Measurements from ENCODE around the gene EXOC2. TPM values are rescaled to one million over a fixed set of nuclear protein-coding genes. Genes with fewer than 3 reads are reported as not detected.

EXOC2 gene
- total RNA-seq, 1 experiment from 2014 or later = 10.1 TPM

DNA sequence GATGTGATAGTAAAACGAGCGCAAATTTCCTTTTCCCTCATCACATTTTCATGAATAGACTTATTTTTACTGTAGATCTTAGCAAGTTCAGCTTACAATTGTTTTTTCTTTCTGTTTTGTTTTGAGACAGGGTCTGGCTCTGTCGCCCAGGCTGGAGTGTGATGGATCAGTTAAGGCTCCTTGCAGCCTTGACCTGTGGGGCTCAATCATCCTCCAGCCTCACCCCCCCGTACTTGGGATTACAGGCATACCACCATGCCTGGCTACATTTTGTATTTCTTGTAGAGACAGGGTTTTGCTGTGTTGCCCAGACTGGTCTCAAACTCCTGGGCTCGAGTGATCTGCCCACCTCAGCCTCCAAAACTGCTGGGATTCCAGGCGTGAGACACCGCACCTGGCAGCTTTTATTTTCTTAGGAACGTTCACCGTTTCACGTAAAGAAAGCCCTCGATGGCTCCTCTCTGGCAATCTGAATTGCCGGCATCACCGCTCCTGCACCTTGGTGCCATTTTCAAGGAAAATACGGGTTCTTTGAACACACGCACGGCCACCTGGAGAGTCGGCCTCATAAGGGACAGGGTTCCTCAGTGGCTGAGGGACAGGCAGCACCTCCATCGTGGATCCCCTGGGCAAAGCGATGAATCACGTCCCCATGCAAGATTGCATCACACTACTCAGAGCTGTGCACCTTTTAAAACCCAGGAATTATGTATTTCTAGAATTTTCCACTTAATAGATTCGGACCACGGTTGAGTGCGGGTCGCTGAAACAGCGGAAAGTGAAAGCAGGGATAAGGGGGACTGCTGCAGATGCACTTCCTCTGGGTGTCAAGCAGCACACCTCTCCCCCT, 222.7 kb downstream of the EXOC2 start:
- DNase-seq (ENCODE audit: low spot score) = no peak

DNA sequence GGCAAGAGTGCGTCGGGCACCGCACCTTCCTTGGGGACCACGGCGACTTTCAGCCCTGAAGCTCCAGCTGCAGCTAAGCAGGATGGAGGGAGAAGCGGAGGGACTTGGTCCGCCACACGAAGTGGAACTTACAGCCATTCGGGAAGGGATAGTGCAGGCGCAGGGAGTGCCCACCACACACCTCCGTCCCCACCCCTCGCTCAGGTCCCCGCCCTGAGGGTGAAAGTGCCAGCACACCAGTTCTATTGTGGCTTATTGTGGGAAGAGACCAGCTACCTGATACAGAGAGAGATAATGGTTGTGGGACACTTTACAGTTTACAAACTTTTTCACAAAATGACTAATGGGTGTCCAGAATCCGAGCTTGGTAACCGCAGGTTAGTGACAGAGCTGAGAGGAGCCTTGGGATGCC, 225.3 kb downstream of the EXOC2 start:
- no peak for DNase-seq (ENCODE audit: low spot score)

DNA sequence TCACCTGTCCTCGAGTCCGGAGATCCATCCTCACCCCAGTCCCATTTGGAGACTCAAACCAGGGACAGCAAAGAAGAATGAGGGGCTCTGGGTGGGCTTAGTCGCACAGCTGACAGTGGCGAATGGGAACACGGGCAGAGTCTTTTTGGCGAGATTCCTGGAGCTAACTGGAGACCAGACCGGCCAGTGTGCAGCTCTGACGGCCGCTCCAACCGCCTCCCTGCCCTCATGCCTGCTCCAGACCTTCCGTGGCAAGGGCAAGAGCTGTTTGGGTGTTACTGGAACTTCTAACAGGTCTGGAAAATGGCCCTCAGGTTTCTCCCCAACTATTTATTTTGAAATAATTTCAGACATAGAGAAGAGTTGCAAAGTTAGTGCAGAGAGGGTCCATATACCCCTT, 225.8 kb downstream of the EXOC2 start:
- DNase-seq (ENCODE audit: low spot score) = no peak

DNA sequence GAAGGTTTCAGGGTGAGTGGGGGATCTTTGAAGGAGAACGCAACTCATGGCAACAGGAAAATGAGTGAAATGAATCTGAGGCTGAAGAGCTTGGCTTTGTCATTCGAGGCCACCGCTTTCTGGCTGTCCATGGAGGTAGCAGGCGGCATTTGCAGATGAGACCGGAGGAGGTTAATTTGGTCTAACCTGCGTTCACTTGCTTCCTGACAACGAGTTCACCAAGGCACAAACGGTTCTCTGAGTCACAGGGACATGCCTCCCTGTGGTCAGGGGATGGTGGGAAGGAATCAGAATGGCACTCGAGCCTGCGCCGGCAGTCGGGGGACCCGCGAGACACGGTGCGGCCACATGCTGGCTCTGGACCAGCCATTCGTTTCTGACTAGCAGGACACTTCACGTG, 226.4 kb downstream of the EXOC2 start:
- no peak for DNase-seq (ENCODE audit: low spot score)

DNA sequence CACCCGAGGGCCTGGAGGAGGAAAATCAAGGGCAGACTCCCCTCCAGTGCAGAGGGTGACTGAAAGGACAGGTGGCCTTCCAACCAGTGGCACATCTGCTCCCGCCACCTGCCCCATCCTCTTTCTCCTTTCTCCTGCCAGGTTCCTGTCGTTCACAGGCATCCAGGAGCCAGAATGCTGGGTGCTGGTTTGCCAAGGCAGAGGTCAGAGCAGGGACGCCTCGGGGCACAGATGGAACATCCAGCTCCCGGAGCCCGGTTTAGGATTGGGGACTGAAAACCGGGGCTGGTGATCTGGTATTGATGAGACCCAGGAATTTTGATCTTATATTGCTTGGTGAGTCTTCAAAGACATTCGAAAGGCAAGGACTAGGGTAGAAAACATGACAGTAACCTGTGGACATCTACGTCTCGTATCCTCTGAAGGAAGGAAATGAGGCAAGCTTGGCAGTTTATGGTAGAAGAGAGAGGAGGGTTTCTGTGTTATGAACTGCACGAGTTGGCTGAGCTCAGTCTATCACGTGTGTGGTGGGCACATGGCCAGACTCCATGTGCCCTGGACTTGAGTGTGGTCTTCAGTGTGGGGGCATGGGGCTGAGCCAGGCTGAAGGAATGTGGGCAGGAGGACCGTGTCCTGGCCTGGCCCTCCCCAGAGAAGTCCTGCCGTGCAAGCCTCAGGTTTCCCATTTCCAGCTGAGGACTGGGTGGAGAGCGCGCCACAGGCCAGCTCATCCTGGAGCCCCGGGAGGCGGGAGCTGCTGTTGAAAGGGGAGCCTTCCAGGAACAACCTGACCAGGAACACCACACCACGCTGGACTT, 227.2 kb downstream of the EXOC2 start:
- DNase-seq (ENCODE audit: low spot score) = no peak

DNA sequence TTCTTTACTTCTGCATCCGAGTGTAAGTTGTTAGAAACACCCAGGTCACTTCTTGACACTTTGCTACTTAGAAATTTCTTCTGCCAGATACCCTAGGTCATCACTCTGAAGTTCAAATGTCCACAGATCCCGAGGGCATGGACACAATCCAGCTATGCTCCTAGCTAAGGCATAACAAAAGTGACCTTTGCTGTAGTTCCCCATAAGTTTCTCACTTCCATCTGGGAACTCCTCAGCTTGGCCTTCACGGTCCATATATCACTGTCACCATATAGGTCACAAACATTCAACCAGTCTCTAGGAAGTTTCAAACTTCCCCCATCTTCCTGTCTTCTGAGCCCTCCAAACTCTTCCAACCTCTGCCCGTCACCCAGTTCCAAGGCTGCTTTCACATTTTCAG, 236.1 kb downstream of the EXOC2 start:
- DNase-seq (ENCODE audit: low spot score) = no peak

DNA sequence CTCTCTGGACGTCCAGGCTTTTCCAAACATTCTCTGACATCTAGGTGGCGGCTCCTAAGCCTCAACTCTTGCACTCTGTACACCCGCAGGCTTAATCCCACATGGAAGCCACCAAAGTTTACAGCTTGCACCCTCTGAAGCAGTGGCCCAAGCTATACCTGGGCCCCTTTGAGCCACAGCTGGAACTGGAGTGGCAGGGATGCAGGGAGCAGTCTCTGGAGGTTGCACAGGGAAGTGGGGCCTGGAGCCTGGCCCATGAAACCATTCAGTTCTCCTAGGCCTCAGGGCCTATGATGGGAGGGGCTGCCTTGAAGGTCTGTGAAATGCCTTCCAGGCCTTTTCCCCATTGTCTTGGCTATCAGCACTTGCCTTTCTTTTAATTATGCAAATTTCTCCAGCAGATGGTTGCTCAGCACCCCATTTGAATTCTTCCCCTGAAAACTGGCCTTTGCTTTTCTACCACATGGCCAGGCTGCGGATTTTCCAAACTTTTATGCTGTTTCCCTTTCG, 236.5 kb downstream of the EXOC2 start:
- no peak for DNase-seq (ENCODE audit: low spot score)

DNA sequence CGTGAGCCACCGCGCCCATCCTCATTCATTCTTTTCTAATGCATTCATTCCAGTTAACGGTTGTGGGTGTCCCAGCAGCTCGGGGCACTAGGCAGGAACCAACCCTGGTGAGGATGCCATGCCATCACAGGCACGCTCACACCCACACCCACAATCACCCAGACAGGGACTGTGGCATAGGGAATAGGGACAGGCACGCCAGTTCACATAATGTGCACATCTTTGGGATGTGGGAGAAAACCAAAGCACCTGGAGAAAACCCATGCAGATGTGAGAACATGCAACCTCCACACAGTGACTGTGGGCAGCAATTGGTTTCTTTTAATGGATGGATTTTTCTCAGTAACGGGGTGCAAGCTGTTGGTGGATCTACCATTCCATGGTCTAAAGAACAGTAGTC, 237.1 kb downstream of the EXOC2 start:
- DNase-seq (ENCODE audit: low spot score) = no peak

DNA sequence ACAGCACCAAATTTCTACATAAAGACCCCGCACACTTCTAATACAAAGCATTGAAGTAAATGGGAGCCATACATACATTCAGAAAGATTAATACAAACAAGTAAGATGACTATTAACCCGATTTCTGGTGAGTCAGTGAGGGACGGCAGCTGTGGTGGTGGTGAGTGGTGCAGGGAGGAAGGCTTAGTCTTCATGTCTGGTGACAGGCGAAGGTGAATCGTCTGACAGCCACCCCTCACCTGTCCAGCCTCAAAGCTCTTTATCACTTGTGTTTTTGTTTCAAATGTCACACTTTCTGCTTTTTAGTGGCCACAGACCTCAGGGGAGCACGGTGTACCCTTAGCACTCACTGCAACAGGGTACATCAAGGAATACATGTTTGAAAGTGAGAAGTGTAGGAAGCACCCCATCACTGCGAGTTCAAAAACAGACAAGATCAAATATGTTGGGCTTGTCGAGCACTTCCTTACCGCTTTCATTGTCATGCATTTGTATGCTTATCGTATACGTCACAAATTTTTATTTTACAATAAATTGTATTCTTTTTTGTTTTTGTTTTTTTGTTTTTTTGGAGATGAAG, 237.8 kb downstream of the EXOC2 start:
- DNase-seq (ENCODE audit: low spot score) = no peak

DNA sequence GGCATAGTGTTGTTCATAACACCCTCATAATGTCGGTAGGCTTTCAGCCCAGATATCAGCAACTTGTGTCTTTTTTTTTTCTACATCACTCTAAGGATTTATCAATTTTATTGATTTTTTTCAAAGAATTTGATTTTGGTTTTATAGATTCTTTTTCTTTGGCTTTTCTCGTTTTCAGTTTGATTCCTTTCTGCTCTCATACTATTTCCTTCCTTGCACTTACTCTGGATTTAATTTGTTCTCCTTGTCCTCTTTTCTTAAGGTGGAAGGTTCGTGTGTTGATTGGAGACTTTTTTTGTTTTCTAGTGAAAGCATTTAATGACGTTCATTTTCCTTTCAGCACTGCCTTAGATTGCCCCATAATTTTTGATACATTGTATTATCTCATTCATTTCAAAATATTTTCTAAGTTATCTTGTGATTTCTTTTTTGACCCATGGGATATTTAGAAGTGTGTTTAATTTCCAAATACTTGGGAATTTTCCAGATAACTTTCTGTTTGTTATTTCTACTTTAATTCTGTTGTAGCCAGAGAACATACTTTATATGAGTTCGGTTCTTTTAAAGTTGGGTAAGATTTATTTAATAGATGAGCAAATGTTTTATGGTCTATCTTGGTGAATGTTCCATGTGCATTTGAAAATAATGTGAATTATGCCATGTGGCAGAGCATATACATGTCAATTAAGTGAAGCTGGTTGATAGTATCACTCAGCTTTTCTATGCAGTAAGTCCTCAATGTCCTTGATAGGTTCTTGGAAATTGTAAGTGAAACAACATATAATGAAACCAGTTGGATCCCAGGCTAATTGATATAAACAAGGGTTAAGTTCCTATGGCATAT, 238.6 kb downstream of the EXOC2 start:
- no peak for DNase-seq (ENCODE audit: low spot score)

DNA sequence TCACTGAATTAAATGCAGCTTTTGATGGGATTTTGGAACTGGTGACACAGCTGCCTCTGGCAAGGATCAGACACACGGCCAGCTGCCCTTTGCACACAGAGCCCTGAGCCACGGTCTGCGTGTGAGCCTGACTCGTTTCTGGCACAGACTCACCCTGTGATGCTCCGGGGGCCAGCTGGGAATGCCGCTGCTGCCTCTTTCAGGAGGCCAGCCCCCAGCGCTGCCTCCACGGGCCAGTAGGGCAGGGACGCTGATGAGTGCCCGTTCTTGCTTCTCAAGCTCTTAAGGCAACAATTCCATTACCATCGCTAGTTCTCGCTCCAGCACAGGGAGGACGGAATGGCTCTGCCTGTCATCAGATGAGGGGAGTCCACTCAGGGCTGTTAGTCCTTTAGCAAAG, 239.8 kb downstream of the EXOC2 start:
- no peak for DNase-seq (ENCODE audit: low spot score)

DNA sequence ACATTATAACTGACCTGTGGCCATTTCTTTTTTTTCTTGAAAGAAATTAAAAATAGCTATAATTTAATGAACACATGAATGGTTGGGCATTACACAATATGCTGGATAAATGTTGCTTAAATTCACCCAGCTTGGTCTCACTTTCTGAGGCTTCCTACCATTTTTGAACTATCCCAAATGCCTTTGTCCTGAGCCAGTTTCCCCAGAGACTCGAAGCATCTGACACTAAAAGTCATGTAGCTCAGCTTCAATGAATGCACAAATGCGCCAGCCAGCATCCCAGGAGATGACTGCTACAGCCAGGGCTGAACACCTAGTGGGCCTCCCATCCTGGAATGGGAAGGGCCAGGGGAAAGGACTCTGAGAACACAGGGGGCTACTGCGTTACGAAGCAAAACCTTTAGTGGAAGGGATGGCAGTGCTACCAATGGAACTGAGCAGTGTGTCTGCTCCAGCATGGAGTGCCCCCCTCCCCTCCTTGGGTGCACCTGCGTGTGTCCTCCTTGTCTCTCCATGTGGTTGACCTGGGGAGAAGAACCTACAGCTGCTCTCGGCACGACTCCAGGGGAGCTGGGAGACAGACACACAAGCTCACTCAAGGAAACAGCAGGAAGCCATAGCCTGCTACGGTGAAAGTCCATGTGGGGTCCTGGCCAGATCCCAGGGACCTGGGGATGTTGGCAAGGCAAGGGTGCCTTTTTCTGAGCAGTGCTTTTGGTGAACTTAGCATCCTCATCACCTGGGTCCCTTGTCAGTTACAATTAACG, 240.5 kb downstream of the EXOC2 start:
- DNase-seq (ENCODE audit: low spot score) = no peak

DNA sequence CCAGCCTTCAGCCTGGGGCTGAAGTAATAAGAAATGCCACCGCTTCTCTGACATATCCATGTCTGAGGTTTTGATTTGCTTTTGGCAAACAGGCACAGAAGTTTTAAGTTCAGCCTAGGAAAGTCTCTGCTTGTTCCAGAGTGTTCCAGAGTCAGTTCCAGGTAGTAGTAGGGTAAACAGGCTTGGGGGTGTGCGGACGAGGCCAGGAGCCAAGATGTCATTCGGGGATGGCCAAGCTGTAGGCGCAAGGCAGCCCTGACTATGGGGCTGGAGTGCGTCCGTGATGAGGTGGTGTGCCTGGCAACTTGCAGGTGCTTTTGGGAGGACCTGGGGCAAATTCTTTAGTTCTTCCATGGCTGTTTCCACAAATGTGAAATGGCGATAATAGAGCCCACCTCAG, 241.1 kb downstream of the EXOC2 start:
- no peak for DNase-seq (ENCODE audit: low spot score)

DNA sequence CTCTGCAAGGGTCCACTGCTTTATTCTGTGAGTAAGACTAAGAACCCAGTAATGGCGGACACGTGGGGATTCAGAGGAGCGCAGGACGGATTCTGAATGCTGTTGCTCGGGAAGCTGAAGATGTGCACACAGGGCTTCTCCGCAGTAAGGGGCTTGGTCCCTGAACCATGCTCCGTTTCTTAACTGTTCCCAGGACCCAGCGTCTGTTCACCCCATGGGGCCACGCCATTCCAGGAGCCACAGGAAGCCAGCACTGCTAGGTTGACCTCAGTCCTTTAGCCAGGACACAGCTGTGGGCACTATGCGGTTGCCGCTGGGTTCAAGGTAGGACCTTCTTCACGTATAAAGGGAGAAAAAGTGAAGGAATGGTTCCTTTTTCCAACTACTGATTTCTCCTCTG, 241.6 kb downstream of the EXOC2 start:
- no peak for DNase-seq (ENCODE audit: low spot score)

DNA sequence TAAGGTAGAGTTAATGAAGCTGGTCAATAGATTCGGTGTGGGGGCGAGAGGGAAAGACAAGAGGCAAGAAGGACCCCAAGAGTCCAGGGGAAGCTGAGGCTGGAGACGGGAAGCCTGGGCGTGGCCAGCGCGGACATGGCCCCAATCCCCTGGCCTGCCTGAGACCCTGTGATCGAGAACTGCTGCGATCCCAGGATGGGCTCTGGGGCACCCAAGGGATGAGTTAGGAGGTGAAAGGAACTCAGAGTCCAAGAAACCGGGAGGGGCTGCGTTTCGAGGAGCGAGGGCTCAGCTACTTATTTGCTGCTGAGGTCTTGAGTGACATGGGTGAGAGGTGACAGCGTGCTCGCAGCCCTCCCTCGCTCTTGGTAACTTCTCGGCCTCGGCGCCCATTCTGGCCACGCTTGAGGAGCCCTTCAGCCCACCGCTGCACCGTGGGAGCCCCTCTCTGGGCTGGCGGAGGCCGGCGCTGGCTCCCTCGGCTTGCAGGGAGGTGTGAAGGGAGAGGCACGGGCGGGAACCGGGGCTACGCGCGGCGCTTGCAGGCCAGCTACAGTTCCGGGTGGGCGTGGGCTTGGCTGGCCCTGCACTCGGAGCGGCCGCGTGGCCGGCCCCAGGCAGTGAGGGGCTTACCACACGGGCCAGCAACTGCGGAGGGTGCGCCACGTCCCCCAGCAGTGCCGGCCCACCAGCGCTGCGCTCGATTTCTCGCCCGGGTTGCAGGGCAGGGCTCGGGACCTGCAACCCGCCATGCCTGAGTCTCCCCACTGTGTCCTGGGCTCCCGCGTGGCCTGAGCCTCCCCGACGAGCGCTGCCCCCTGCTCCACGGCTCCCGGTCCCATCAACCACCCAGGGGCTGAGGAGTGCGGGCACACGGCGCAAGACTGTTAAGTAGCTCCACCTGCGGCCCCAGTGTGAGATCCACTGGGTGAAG, 243.2 kb downstream of the EXOC2 start:
- DNase-seq (ENCODE audit: low spot score) = no peak

DNA sequence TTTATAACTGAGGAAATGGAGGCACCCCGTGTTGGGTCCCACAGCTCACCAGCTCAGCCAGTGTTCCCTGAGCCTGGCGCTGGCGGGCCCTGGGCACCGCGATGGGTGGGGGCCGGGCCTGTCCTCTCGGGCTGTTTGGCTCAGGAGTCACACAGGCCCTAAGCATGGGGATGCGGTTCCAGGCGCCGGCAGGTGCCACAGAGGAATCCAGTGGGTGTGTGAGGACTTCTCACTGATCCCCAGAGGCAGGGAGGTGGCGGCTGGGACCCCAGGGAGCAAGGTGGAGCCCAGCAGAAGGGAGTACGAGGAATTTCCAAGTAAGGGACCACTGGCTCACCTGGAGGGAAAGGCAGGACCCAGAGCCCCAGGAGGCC, 243.9 kb downstream of the EXOC2 start:
- no peak for DNase-seq (ENCODE audit: low spot score)

DNA sequence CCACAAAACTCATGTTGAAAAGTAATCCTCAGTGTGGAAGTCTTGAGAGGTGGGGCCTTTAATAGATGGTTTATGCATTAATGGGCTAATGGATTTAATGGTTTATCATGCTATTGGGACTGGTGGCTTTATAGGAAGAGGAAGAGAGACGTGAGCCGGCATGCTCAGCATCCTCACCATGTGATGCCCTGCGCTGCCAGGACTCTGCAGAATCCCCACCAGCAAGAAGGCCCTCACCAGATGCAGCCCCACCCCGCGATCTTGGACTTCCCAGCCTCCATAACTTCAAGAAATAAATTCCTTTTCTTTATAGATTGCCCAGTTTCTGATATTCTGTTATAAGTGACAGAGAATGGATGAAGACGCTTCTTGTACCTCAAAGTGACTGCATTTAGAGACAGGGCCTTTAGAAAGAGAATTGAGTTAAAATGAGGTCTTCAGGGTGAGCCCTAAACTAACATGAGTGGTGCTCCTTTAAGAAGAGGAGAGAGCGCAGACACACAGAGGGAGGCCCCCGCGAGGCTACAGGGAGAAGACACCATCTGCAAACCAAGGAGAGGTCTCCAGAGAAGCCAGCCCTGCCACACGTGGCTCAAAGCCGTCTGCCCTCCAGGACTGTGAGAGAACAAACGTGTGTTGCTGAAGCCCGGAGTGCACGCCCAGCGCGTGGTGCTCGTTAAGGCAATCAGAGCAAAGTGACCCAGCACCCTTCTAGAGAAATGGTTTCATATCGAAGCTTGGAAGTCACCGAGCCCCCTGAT, 244.5 kb downstream of the EXOC2 start:
- no peak for DNase-seq (ENCODE audit: low spot score)

DNA sequence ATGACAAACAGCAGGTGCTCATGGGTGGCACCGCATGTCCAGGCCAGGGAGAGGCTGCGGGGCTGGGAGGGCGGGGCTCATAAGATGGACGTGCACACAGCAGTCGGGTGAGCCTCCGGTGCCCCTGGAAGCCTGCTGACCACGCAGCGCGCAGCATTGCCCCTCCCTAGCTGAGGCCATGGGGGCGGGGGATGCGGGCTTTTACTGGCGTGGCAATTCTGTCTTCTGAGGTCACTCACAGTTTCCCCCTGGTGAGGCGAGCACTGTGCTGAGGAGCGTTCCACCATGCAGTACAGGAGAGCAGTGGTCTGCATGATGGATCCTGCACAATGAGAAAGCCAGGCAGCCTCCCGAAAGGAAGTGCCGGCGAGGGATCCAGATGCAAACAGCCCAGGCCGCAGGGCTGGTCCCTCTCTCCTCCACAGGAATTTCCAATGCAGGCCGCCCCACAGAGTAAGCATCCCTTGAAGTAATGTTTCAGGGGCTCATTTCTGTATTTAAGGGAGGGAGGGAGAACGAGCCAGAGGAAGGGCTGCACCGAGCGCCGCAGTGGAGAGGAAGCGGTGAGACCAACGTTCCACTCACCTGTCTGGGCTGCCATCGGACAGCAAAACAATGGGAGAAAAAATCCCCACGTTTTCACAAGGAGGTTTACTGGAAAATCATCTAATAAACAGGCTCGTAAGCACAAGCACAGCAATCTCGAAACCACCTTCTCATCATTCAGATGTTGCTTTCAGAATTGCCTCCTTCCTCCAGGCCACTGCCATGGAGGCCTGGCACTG, 245.4 kb downstream of the EXOC2 start:
- no peak for DNase-seq (ENCODE audit: low spot score)
